GM23338 (cell line): ENCODE measurements around the gene RBM46. TPM values are rescaled to one million over a fixed set of nuclear protein-coding genes. Genes with fewer than 3 reads are reported as not detected.
A peak's percentile ranks its signal among the peaks of the same experiment; 100 is the strongest.

ENCODE experiments used
- ATAC-seq: fragments of 200-7000 bp; cut with Tn5 transposase; 3 replicates; pipeline ENCODE4 v1.9.1; 2020
- DNase-seq: peaks from one replicate; pipeline ENCODE4 v3.0.0-alpha.2; 2015; ENCODE audit warnings: low spot score
- H2AFZ ChIP-seq: fragments of 200-600 bp; sonication (generic); 2 replicates; pipeline ENCODE4 v1.8.0; 2016; ENCODE audit warnings: antibody characterized with exemption, mild to moderate bottlenecking, moderate library complexity
- H3F3A ChIP-seq: fragments of 200-600 bp; sonication (generic); replicated peaks from 2 replicates; pipeline ENCODE4 v1.8.0; 2017; ENCODE audit warnings: antibody characterized with exemption, mixed run types, low read depth
- H3K27ac ChIP-seq: fragments of 200-600 bp; sonication (generic); 2 replicates; pipeline ENCODE4 v1.6.1; 2016; ENCODE audit warnings: low read depth
- H3K27me3 ChIP-seq: fragments of 200-600 bp; sonication (generic); 2 replicates; pipeline ENCODE4 v1.8.0; 2016; ENCODE audit warnings: mild to moderate bottlenecking, mixed run types, moderate library complexity; ENCODE audit not compliant: insufficient read depth
- H3K36me3 ChIP-seq: fragments of 200-600 bp; sonication (generic); 2 replicates; pipeline ENCODE4 v1.8.0; 2016; ENCODE audit warnings: mild to moderate bottlenecking; ENCODE audit not compliant: insufficient read depth
- H3K4me1 ChIP-seq: fragments of 200-600 bp; sonication (generic); 2 replicates; pipeline ENCODE4 v1.8.0; 2016; ENCODE audit warnings: mild to moderate bottlenecking, moderate library complexity; ENCODE audit not compliant: insufficient read depth
- H3K4me2 ChIP-seq: fragments of 200-600 bp; sonication (generic); 2 replicates; pipeline ENCODE4 v1.7.1; 2017; ENCODE audit warnings: mixed run types
- H3K4me3 ChIP-seq: fragments of 200-600 bp; sonication (generic); 2 replicates; pipeline ENCODE4 v1.6.1; 2016; ENCODE audit warnings: mixed run types
- H3K79me2 ChIP-seq: fragments of 200-600 bp; sonication (generic); replicated peaks from 2 replicates; pipeline ENCODE4 v1.8.0; 2017; ENCODE audit warnings: mild to moderate bottlenecking; ENCODE audit not compliant: insufficient read depth
- H3K9me2 ChIP-seq: fragments of 200-600 bp; sonication (generic); 2 replicates; pipeline ENCODE4 v1.8.0; 2017; ENCODE audit not compliant: insufficient read depth
- H4K20me1 ChIP-seq: fragments of 200-600 bp; sonication (generic); replicated peaks from 2 replicates; pipeline ENCODE4 v1.8.0; 2017; ENCODE audit warnings: mild to moderate bottlenecking; ENCODE audit not compliant: insufficient read depth
- H3K27ac Mint-ChIP-seq: 2 replicates; pipeline ENCODE4 v1.8.0; 2020; ENCODE audit warnings: inconsistent platforms, mild to moderate bottlenecking, moderate library complexity, mixed read lengths
- H3K27me3 Mint-ChIP-seq: 3 replicates; pipeline ENCODE4 v1.8.0; 2022; ENCODE audit warnings: low read depth, mild to moderate bottlenecking, moderate library complexity, mixed read lengths, inconsistent platforms; ENCODE audit not compliant: insufficient read depth, poor library complexity
- H3K36me3 Mint-ChIP-seq: 3 replicates; pipeline ENCODE4 v1.8.0; 2021; ENCODE audit warnings: low read depth, mild to moderate bottlenecking, inconsistent platforms, moderate library complexity, mixed read lengths
- H3K4me1 Mint-ChIP-seq: 3 replicates; pipeline ENCODE4 v1.8.0; 2020; ENCODE audit warnings: mild to moderate bottlenecking, inconsistent platforms, mixed read lengths
- H3K4me3 Mint-ChIP-seq: 3 replicates; pipeline ENCODE4 v1.8.0; 2021; ENCODE audit warnings: moderate library complexity, mild to moderate bottlenecking, inconsistent platforms, mixed read lengths
- H3K9me3 Mint-ChIP-seq: 3 replicates; pipeline ENCODE4 v1.8.0; 2020; ENCODE audit warnings: moderate library complexity, mild to moderate bottlenecking, inconsistent platforms, mixed read lengths
- ETS1 ChIP-seq: IDR thresholded peaks from 2 replicates; pipeline ENCODE4 v1.6.1; 2016; ENCODE audit warnings: antibody characterized with exemption
- EZH2 ChIP-seq: fragments of 200-600 bp; sonication (generic); IDR thresholded peaks from one replicate; pipeline ENCODE4 v1.8.0; 2017; ENCODE audit warnings: antibody characterized with exemption, mild to moderate bottlenecking, low read depth; ENCODE audit not compliant: unreplicated experiment
- EZH2phosphoT487 ChIP-seq: fragments of 200-600 bp; sonication (generic); IDR thresholded peaks from one replicate; pipeline ENCODE4 v1.8.1; 2018; ENCODE audit warnings: antibody characterized with exemption; ENCODE audit not compliant: unreplicated experiment
- JUNB ChIP-seq: IDR thresholded peaks from one replicate; pipeline ENCODE4 v1.6.1; 2016; ENCODE audit warnings: antibody characterized with exemption; ENCODE audit not compliant: unreplicated experiment
- NANOG ChIP-seq: IDR thresholded peaks from 2 replicates; pipeline ENCODE4 v1.6.1; 2016; ENCODE audit warnings: antibody characterized with exemption, borderline replicate concordance
- POLR2AphosphoS5 ChIP-seq: IDR thresholded peaks from 2 replicates; pipeline ENCODE4 v1.6.1; 2016; ENCODE audit warnings: antibody characterized with exemption, low read depth
- polyA plus RNA-seq: library from polyadenylated mRNA; unstranded; fragments of >200 nt; fragmentation: Nextera tagmentation; extraction: Ambion mirVana; gene quantifications from 2 replicates; pipeline ENCODE4 v1.2.1, GENCODE V29; 2016
- total RNA-seq: library from RNA; depleted of rRNA; stranded (reverse); fragments of >200 nt; shearing (Covaris generic); gene quantifications from 2 replicates; pipeline ENCODE4 v1.2.3, GENCODE V29; 2014
- TF ChIP-seq, protein P1 (sequence below): IDR thresholded peaks from one replicate; pipeline ENCODE4 v1.6.1; 2018; ENCODE audit warnings: antibody characterized with exemption; ENCODE audit not compliant: unreplicated experiment
- TF ChIP-seq, protein P2 (sequence below), 2 experiments: fragments of 200-600 bp in 1 of 2; sonication (generic) in 1 of 2; conservative IDR thresholded peaks; 2 replicates each; pipeline versions ENCODE4 v1.5.1 to v1.6.1; 2016 to 2017; ENCODE audit warnings: antibody characterized with exemption in 2 of 2, low read depth in 2 of 2, mild to moderate bottlenecking in 2 of 2, moderate library complexity in 1 of 2
- TF ChIP-seq, protein P3 (sequence below): fragments of 250-450 bp; sonication (Bioruptor Pico); IDR thresholded peaks from 2 replicates; pipeline ENCODE4 v1.5.0; 2020; ENCODE audit warnings: mild to moderate bottlenecking, moderate library complexity

RBM46 gene
- total and polyA plus RNA-seq, 2 experiments from 2014 or later, result 22.9 to 42.4 TPM

DNA sequence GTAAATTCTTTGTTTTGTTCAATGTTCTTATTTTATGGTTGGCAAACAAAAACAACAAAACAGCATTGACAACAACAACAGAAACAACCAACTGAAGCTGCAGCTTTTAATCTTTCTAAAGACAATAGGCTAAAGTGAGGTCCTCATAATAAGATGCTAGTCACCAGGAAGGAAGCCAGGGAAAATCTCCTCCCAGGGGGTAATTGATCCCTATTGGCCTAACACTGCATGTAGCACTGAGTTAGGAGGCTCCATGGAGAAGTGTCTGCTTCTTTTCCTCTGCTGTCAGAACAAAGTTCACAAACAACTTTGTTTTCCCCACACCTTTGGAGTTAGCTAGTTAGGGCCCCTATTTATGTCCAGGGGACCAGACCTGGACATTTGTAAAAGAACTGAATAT lies 42.0 kb upstream of the RBM46 start:
- DNase-seq (peak; percentile 45), ATAC-seq (peak; percentile 6)
- no peaks in the 10 kb centered on the region; the same call in 1 of the 2 replicates for H3K79me2 ChIP-seq
- peaks cover 46% of the 10 kb centered on the region for H3K4me1 ChIP-seq
- Mint-ChIP-seq H3K4me1 (peaks cover 38% of the 10 kb centered on the region), H3K9me3 (no peaks in the 10 kb centered on the region), H3K36me3 (no peaks in the 10 kb centered on the region), H3K27ac (no peak overlapping the region; the same call in 1 of the 2 replicates), H3K4me3 (no peak overlapping the region; the same call in 2 of the 3 replicates), H3K27me3 (peaks cover 37% of the 10 kb centered on the region)
- H3K36me3 ChIP-seq, result no peaks in the 10 kb centered on the region
- H3K9me2 ChIP-seq, result no peaks in the 10 kb centered on the region
- peak overlapping the region; percentile 8; the same call in 1 of the 2 replicates for H3K4me3 ChIP-seq
- H2AFZ ChIP-seq, result no peak overlapping the region
- TF ChIP-seq NANOG (peak; percentile 25; the same call in 1 of the 2 replicates), JUNB (no peak)
- H3K27ac ChIP-seq, result no peak overlapping the region
- H3K27me3 ChIP-seq, result peaks cover 40% of the 10 kb centered on the region
- peaks cover 21% of the 10 kb centered on the region for H3F3A ChIP-seq
- peak overlapping the region; percentile 82 for H3K4me2 ChIP-seq
- no peaks in the 10 kb centered on the region for H4K20me1 ChIP-seq

- peak overlapping the region; percentile 68 for H3K4me3 Mint-ChIP-seq
- no peak for TF ChIP-seq ETS1
- TF ChIP-seq, protein P1, sequence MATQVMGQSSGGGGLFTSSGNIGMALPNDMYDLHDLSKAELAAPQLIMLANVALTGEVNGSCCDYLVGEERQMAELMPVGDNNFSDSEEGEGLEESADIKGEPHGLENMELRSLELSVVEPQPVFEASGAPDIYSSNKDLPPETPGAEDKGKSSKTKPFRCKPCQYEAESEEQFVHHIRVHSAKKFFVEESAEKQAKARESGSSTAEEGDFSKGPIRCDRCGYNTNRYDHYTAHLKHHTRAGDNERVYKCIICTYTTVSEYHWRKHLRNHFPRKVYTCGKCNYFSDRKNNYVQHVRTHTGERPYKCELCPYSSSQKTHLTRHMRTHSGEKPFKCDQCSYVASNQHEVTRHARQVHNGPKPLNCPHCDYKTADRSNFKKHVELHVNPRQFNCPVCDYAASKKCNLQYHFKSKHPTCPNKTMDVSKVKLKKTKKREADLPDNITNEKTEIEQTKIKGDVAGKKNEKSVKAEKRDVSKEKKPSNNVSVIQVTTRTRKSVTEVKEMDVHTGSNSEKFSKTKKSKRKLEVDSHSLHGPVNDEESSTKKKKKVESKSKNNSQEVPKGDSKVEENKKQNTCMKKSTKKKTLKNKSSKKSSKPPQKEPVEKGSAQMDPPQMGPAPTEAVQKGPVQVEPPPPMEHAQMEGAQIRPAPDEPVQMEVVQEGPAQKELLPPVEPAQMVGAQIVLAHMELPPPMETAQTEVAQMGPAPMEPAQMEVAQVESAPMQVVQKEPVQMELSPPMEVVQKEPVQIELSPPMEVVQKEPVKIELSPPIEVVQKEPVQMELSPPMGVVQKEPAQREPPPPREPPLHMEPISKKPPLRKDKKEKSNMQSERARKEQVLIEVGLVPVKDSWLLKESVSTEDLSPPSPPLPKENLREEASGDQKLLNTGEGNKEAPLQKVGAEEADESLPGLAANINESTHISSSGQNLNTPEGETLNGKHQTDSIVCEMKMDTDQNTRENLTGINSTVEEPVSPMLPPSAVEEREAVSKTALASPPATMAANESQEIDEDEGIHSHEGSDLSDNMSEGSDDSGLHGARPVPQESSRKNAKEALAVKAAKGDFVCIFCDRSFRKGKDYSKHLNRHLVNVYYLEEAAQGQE, result no peak
- TF ChIP-seq EZH2, result no peak
- no peak for TF ChIP-seq EZH2phosphoT487
- TF ChIP-seq JUNB, result no peak
- TF ChIP-seq, protein P2, sequence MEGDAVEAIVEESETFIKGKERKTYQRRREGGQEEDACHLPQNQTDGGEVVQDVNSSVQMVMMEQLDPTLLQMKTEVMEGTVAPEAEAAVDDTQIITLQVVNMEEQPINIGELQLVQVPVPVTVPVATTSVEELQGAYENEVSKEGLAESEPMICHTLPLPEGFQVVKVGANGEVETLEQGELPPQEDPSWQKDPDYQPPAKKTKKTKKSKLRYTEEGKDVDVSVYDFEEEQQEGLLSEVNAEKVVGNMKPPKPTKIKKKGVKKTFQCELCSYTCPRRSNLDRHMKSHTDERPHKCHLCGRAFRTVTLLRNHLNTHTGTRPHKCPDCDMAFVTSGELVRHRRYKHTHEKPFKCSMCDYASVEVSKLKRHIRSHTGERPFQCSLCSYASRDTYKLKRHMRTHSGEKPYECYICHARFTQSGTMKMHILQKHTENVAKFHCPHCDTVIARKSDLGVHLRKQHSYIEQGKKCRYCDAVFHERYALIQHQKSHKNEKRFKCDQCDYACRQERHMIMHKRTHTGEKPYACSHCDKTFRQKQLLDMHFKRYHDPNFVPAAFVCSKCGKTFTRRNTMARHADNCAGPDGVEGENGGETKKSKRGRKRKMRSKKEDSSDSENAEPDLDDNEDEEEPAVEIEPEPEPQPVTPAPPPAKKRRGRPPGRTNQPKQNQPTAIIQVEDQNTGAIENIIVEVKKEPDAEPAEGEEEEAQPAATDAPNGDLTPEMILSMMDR (conservative IDR thresholded peaks at IDR 0.05; ENCODE audit: low read depth in 2 of 2), result no peak
- TF ChIP-seq POLR2AphosphoS5, result no peak
- TF ChIP-seq, protein P3, sequence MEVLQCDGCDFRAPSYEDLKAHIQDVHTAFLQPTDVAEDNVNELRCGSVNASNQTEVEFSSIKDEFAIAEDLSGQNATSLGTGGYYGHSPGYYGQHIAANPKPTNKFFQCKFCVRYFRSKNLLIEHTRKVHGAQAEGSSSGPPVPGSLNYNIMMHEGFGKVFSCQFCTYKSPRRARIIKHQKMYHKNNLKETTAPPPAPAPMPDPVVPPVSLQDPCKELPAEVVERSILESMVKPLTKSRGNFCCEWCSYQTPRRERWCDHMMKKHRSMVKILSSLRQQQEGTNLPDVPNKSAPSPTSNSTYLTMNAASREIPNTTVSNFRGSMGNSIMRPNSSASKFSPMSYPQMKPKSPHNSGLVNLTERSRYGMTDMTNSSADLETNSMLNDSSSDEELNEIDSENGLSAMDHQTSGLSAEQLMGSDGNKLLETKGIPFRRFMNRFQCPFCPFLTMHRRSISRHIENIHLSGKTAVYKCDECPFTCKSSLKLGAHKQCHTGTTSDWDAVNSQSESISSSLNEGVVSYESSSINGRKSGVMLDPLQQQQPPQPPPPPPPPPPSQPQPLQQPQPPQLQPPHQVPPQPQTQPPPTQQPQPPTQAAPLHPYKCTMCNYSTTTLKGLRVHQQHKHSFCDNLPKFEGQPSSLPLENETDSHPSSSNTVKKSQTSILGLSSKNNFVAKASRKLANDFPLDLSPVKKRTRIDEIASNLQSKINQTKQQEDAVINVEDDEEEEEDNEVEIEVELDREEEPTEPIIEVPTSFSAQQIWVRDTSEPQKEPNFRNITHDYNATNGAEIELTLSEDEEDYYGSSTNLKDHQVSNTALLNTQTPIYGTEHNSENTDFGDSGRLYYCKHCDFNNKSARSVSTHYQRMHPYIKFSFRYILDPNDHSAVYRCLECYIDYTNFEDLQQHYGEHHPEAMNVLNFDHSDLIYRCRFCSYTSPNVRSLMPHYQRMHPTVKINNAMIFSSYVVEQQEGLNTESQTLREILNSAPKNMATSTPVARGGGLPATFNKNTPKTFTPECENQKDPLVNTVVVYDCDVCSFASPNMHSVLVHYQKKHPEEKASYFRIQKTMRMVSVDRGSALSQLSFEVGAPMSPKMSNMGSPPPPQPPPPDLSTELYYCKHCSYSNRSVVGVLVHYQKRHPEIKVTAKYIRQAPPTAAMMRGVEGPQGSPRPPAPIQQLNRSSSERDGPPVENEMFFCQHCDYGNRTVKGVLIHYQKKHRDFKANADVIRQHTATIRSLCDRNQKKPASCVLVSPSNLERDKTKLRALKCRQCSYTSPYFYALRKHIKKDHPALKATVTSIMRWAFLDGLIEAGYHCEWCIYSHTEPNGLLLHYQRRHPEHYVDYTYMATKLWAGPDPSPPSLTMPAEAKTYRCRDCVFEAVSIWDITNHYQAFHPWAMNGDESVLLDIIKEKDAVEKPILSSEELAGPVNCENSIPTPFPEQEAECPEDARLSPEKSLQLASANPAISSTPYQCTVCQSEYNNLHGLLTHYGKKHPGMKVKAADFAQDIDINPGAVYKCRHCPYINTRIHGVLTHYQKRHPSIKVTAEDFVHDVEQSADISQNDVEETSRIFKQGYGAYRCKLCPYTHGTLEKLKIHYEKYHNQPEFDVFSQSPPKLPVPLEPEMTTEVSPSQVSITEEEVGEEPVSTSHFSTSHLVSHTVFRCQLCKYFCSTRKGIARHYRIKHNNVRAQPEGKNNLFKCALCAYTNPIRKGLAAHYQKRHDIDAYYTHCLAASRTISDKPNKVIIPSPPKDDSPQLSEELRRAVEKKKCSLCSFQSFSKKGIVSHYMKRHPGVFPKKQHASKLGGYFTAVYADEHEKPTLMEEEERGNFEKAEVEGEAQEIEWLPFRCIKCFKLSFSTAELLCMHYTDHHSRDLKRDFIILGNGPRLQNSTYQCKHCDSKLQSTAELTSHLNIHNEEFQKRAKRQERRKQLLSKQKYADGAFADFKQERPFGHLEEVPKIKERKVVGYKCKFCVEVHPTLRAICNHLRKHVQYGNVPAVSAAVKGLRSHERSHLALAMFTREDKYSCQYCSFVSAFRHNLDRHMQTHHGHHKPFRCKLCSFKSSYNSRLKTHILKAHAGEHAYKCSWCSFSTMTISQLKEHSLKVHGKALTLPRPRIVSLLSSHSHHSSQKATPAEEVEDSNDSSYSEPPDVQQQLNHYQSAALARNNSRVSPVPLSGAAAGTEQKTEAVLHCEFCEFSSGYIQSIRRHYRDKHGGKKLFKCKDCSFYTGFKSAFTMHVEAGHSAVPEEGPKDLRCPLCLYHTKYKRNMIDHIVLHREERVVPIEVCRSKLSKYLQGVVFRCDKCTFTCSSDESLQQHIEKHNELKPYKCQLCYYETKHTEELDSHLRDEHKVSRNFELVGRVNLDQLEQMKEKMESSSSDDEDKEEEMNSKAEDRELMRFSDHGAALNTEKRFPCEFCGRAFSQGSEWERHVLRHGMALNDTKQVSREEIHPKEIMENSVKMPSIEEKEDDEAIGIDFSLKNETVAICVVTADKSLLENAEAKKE (CRISPR knock-in tag), result no peak
Measured at GRCh38 chr4:154740462-154740861, 40.6 kb upstream of the RBM46 start.

More at GRCh38 chr4:154740462-154740861, 40.6 kb upstream of the RBM46 start:
- H3K79me2 ChIP-seq, result peaks cover 13% of the 10 kb centered on the region
- no peak overlapping the region for H3K27ac ChIP-seq
- peak overlapping the region; percentile 82 for H3K4me2 ChIP-seq
- peak overlapping the region; percentile 51; the same call in 1 of the 2 replicates for H3K27ac Mint-ChIP-seq
- H3K4me3 ChIP-seq, result peak overlapping the region; percentile 88
- peaks cover 46% of the 10 kb centered on the region for H3K4me1 ChIP-seq
- H3K9me3 Mint-ChIP-seq, result no peaks in the 10 kb centered on the region
- H4K20me1 ChIP-seq, result peaks cover 5% of the 10 kb centered on the region
- no peak overlapping the region; the same call in 1 of the 2 replicates for H2AFZ ChIP-seq
- peaks cover 21% of the 10 kb centered on the region for H3F3A ChIP-seq
- peaks cover 38% of the 10 kb centered on the region for H3K4me1 Mint-ChIP-seq
- H3K27me3 Mint-ChIP-seq, result peaks cover 50% of the 10 kb centered on the region
- H3K9me2 ChIP-seq, result no peaks in the 10 kb centered on the region
- peaks cover 54% of the 10 kb centered on the region for H3K27me3 ChIP-seq
- no peak for ATAC-seq
- no peaks in the 10 kb centered on the region for H3K36me3 ChIP-seq
- DNase-seq, result peak; percentile 43
- H3K36me3 Mint-ChIP-seq, result no peaks in the 10 kb centered on the region; the same call in 2 of the 3 replicates
